Subcutaneous adipose tissue (tissue), 4 donors: ENCODE data around the gene PXDC1. TPM values are rescaled to one million over a fixed set of nuclear protein-coding genes. Genes with fewer than 3 reads are reported as not detected.

Experiments used
- total RNA-seq, 4 donors: library from RNA; depleted of rRNA; stranded (reverse); fragments of >200 nt; gene quantifications; one replicate each; pipeline ENCODE4 v1.1.0, GENCODE V29; 2016
- TF ChIP-seq, protein P1 (sequence below): fragments of 450-650 bp; IDR thresholded peaks from one replicate; pipeline ENCODE4 v1.5.1; 2016; ENCODE audit warnings: low read depth, mild to moderate bottlenecking, control low read depth, antibody characterized with exemption, moderate library complexity

The PXDC1 gene
- total RNA-seq, 4 donors from 2014 or later, result 84.6 to 138 (median 121) TPM

DNA sequence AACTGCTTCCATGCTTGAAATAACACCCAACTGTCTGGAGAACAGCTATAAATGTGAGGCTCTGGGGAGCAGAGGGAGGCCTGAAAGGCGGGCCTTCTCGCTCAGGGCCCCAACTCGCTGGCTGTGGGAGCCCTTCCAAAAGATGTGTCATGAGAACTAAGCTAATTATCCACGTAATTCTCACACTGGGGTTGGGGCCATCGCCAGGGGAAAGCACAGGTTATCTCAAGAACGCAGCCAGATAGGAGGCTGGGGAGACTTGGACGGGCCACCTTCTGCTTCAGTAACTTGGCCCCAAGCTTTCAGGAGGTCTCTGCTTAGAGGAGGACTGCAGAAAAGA lies 1.6 kb downstream of the PXDC1 start:
- TF ChIP-seq, protein P1, sequence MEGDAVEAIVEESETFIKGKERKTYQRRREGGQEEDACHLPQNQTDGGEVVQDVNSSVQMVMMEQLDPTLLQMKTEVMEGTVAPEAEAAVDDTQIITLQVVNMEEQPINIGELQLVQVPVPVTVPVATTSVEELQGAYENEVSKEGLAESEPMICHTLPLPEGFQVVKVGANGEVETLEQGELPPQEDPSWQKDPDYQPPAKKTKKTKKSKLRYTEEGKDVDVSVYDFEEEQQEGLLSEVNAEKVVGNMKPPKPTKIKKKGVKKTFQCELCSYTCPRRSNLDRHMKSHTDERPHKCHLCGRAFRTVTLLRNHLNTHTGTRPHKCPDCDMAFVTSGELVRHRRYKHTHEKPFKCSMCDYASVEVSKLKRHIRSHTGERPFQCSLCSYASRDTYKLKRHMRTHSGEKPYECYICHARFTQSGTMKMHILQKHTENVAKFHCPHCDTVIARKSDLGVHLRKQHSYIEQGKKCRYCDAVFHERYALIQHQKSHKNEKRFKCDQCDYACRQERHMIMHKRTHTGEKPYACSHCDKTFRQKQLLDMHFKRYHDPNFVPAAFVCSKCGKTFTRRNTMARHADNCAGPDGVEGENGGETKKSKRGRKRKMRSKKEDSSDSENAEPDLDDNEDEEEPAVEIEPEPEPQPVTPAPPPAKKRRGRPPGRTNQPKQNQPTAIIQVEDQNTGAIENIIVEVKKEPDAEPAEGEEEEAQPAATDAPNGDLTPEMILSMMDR, result no peak

- TF ChIP-seq, protein P1, result no peak
Measured at GRCh38 chr6:3749067-3749841, 2.3 kb downstream of the PXDC1 start.

- TF ChIP-seq, protein P1, result no peak
Measured at GRCh38 chr6:3748208-3749066, 3.1 kb downstream of the PXDC1 start.

- TF ChIP-seq, protein P1, result no peak
Measured at GRCh38 chr6:3747100-3747737, 4.3 kb downstream of the PXDC1 start.

GRCh38 chr6:3746696-3747095 lies 4.8 kb downstream of the PXDC1 start:
- TF ChIP-seq, protein P1, result no peak

GRCh38 chr6:3746119-3746691 lies 5.3 kb downstream of the PXDC1 start:
- TF ChIP-seq, protein P1, result no peak
